ENCODE data around the gene ZBTB12. TPM values are rescaled to one million over a fixed set of nuclear protein-coding genes. Genes with fewer than 3 reads are reported as not detected.
"Not testable (repeated sequence)": the region's sequence is repeated elsewhere in the genome, so short reads cannot be mapped to it uniquely, and the experiment has no call there.

Gene ZBTB12
- total RNA-seq, 2 donors from 2014 or later, result 3.8 to 4.1 TPM

GRCh38 chr6:31933537-31933936, 31.7 kb upstream of the ZBTB12 start:
- no peak overlapping the region for H3K4me3 ChIP-seq
- intact Hi-C loops (cut with DNase I), result no loop called here
- no peaks in the 10 kb centered on the region for H3K27me3 ChIP-seq (replicated peaks; ENCODE audit: insufficient read depth)
- H3K4me1 ChIP-seq (replicated peaks), result no peaks in the 10 kb centered on the region
- TF ChIP-seq POLR2A (IDR thresholded peaks at IDR 0.05) (no peak), POLR2AphosphoS5 (IDR thresholded peaks at IDR 0.05) (no peak), CTCF (IDR thresholded peaks at IDR 0.05) (no peak)
- no peaks in the 10 kb centered on the region for H3K36me3 ChIP-seq
- no peaks in the 10 kb centered on the region for H3K9me3 ChIP-seq
- no peak overlapping the region for H3K27ac ChIP-seq
- no peak for DNase-seq (ENCODE audit: low spot score)
- WGBS, result 85% methylated on average over 19 of the region's 19 CpGs

GRCh38 chr6:31932137-31932536, 30.3 kb upstream of the ZBTB12 start:
- WGBS, result 92% methylated on average over 24 of the region's 32 CpGs
- H3K27ac ChIP-seq; DNase-seq (ENCODE audit: low spot score); H3K27me3 ChIP-seq (replicated peaks; ENCODE audit: insufficient read depth); H3K36me3 ChIP-seq; H3K4me1 ChIP-seq (replicated peaks); H3K4me3 ChIP-seq; H3K9me3 ChIP-seq; intact Hi-C loops (cut with DNase I): not testable (repeated sequence)

- Histone ChIP-seq H3K4me1 (replicated peaks) (no peaks in the 10 kb centered on the region), H3K9me3 (no peaks in the 10 kb centered on the region), H3K36me3 (no peaks in the 10 kb centered on the region), H3K27me3 (replicated peaks; ENCODE audit: insufficient read depth) (no peaks in the 10 kb centered on the region), H3K4me3 (no peak overlapping the region), H3K27ac (no peak overlapping the region)
- TF ChIP-seq POLR2AphosphoS5 (IDR thresholded peaks at IDR 0.05) (no peak), POLR2A (IDR thresholded peaks at IDR 0.05) (no peak), CTCF (IDR thresholded peaks at IDR 0.05) (no peak)
- 80% methylated on average over 1 of the region's 1 CpG for WGBS
- no peak for DNase-seq (ENCODE audit: low spot score)
- intact Hi-C loops (cut with DNase I), result no loop called here
These were observed 29.1 kb upstream of the ZBTB12 start for GRCh38 chr6:31930962-31931361.

GRCh38 chr6:31928672-31928939, 26.7 kb upstream of the ZBTB12 start:
- H3K4me1 ChIP-seq (replicated peaks), result no peaks in the 10 kb centered on the region
- H3K9me3 ChIP-seq, result no peaks in the 10 kb centered on the region
- TF ChIP-seq POLR2AphosphoS5 (IDR thresholded peaks at IDR 0.05) (no peak), CTCF (IDR thresholded peaks at IDR 0.05) (no peak), POLR2A (IDR thresholded peaks at IDR 0.05) (no peak)
- H3K4me3 ChIP-seq, result no peak overlapping the region
- H3K27me3 ChIP-seq (replicated peaks; ENCODE audit: insufficient read depth), result no peaks in the 10 kb centered on the region
- DNase-seq (ENCODE audit: low spot score), result no peak
- H3K36me3 ChIP-seq, result no peaks in the 10 kb centered on the region
- intact Hi-C loops (cut with DNase I), result no loop called here
- 51% methylated on average over 9 of the region's 9 CpGs for WGBS
- no peak overlapping the region for H3K27ac ChIP-seq

GRCh38 chr6:31927863-31928671, 26.2 kb upstream of the ZBTB12 start:
- no peak for TF ChIP-seq CTCF (IDR thresholded peaks at IDR 0.05)
- no peak for TF ChIP-seq POLR2A (IDR thresholded peaks at IDR 0.05)
- no peak for TF ChIP-seq POLR2AphosphoS5 (IDR thresholded peaks at IDR 0.05)
- DNase-seq (ENCODE audit: low spot score), result no peak
- 81% methylated on average over 11 of the region's 11 CpGs for WGBS
- Histone ChIP-seq H3K4me3 (no peak overlapping the region), H3K9me3 (no peaks in the 10 kb centered on the region), H3K4me1 (replicated peaks) (no peaks in the 10 kb centered on the region), H3K36me3 (no peaks in the 10 kb centered on the region), H3K27me3 (replicated peaks; ENCODE audit: insufficient read depth) (no peaks in the 10 kb centered on the region), H3K27ac (no peak overlapping the region)
- intact Hi-C loops (cut with DNase I), result no loop called here

Data from prostate gland (tissue), 2 donors.